ENCODE results near the gene MAML2. TPM values are rescaled to one million over a fixed set of nuclear protein-coding genes. Genes with fewer than 3 reads are reported as not detected.

The MAML2 gene
- total RNA-seq, 5 donors from 2014 or later (not counting 1 experiment from before 2014, with no cell fraction given): 30.4 to 66.7 (median 35.1) TPM

DNA sequence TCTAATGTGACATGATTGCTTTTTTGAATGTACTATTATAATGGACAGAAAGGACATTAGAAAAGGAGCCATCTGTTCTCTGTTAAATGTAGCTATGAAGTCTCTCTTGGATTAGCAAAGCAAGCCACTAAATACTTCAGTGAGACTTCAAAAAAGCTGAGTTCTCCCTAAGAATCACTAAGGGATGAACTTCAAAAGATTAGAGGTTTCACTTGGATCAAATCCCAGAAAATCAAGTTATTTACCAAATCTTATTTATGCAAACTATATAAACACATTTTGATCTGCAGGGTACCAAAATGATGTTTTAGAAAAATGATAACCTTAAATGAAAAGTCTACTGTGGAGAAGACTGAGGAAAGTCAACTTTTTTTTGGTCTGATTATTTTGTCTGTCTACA lies 337.0 kb downstream of the MAML2 start:
- Mint-ChIP-seq H3K36me3 (peaks cover 18% of the 10 kb centered on the region), H3K4me3 (no peak overlapping the region), H3K27ac (no peak overlapping the region), H3K9me3 (peaks cover 0 to 11% (median 0%) of the 10 kb centered on the region in 3 donors), H3K27me3 (no peaks in the 10 kb centered on the region), H3K4me1 (peaks cover 14 to 21% (median 17%) of the 10 kb centered on the region in 3 donors)
- ATAC-seq (replicated peaks in 1 of 4): no peak
- Histone ChIP-seq H3K36me3 (ENCODE audit: control insufficient read depth in 2 of 2, extremely low read depth in 1 of 2, insufficient read depth in 1 of 2, low read length in 1 of 2) (no peaks in the 10 kb centered on the region), H3K27ac (ENCODE audit: low read length) (no peak overlapping the region), H3K9me3 (no peaks in the 10 kb centered on the region), H3K27me3 (replicated peaks in 1 of 2; ENCODE audit: control insufficient read depth in 2 of 2, extremely low read depth in 1 of 2, insufficient read depth in 2 of 2, low read length in 1 of 2) (no peaks in the 10 kb centered on the region), H3K4me1 (ENCODE audit: control insufficient read depth in 1 of 2, extremely low read depth in 1 of 2, insufficient read depth in 2 of 2, low read length in 2 of 2) (no peaks in the 10 kb centered on the region), H3K4me3 (ENCODE audit: control insufficient read depth in 1 of 2, extremely low read depth in 1 of 2, low read length in 1 of 2) (no peak overlapping the region)
- POLR2A ChIA-PET: no interaction called here
- CTCF ChIA-PET: interaction anchor here in 1 of 2 donors (0.7 kb wide), 1 partner anchor 312 kb away, joined by 3 read pairs; no protein-coding TSS in a partner anchor
- no peak for DNase-seq

DNA sequence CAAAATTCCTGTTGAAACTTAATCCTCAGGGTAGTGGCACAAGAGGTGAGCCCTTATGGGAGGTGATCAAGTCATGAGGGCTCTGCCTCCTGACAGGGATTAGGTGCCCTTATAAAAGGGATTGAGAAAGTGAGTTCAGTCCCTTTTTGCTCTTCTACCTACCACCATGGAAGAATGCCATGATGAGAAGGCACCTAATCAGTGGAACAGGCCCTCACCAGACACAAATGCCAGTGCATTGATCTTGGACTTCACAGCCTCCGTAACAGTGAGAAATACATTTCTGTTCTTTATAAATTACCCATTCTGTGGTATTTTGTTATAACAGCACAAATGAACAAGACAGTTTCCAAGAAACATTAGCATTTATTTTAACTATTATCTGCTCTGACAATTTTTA lies 338.1 kb downstream of the MAML2 start:
- ChIA-PET CTCF (no interaction called here), POLR2A (no interaction called here)
- Histone ChIP-seq H3K36me3 (ENCODE audit: control insufficient read depth in 2 of 2, extremely low read depth in 1 of 2, insufficient read depth in 1 of 2, low read length in 1 of 2) (no peaks in the 10 kb centered on the region), H3K4me3 (ENCODE audit: control insufficient read depth in 1 of 2, extremely low read depth in 1 of 2, low read length in 1 of 2) (no peak overlapping the region), H3K9me3 (no peaks in the 10 kb centered on the region), H3K27ac (ENCODE audit: low read length) (no peak overlapping the region), H3K4me1 (ENCODE audit: control insufficient read depth in 1 of 2, extremely low read depth in 1 of 2, insufficient read depth in 2 of 2, low read length in 2 of 2) (no peaks in the 10 kb centered on the region), H3K27me3 (replicated peaks in 1 of 2; ENCODE audit: control insufficient read depth in 2 of 2, extremely low read depth in 1 of 2, insufficient read depth in 2 of 2, low read length in 1 of 2) (no peaks in the 10 kb centered on the region)
- no peak overlapping the region for H3K4me3 Mint-ChIP-seq
- H3K27ac Mint-ChIP-seq: no peak overlapping the region
- H3K36me3 Mint-ChIP-seq: peaks cover 21% of the 10 kb centered on the region
- H3K4me1 Mint-ChIP-seq: peaks cover 12 to 33% (median 18%) of the 10 kb centered on the region in 3 donors
- H3K27me3 Mint-ChIP-seq: no peaks in the 10 kb centered on the region
- ATAC-seq (replicated peaks in 1 of 4): no peak
- no CpG with 5 or more reads among the region's 1 CpG for WGBS (ENCODE audit: insufficient coverage)
- no peak for DNase-seq
- H3K9me3 Mint-ChIP-seq: peaks cover 0 to 11% (median 0%) of the 10 kb centered on the region in 3 donors

DNA sequence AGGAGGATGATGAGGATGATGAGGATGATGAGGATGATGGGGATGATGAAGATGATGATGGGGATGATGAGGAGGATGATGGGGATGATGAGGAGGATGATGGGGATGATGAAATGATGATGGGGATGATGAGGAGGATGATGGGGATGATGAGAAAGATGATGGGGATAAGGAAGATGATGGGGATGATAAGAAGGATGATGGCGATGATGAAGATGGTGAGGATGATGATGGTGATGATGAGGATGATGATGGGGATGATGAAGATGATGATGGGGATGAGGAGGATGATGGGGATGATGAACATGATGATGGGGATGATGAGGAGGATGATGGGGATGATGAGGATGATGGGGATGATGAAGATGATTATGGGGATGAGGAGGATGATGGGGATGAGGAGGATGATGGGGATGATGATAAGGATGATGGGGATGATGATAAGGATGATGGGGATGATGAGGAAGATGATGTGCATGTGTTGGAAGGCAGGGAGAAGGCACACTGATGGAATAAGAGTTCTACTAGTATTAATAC lies 340.2 kb downstream of the MAML2 start:
- H3K4me1 Mint-ChIP-seq: peaks cover 11 to 36% (median 16%) of the 10 kb centered on the region in 3 donors
- Histone ChIP-seq H3K4me1 (ENCODE audit: control insufficient read depth in 1 of 2, extremely low read depth in 1 of 2, insufficient read depth in 2 of 2, low read length in 2 of 2) (no peaks in the 10 kb centered on the region), H3K4me3 (ENCODE audit: control insufficient read depth in 1 of 2, extremely low read depth in 1 of 2, low read length in 1 of 2) (no peak overlapping the region), H3K27ac (ENCODE audit: low read length) (no peak overlapping the region), H3K36me3 (ENCODE audit: control insufficient read depth in 2 of 2, extremely low read depth in 1 of 2, insufficient read depth in 1 of 2, low read length in 1 of 2) (no peaks in the 10 kb centered on the region), H3K9me3 (no peaks in the 10 kb centered on the region), H3K27me3 (replicated peaks in 1 of 2; ENCODE audit: control insufficient read depth in 2 of 2, extremely low read depth in 1 of 2, insufficient read depth in 2 of 2, low read length in 1 of 2) (no peaks in the 10 kb centered on the region)
- no peak overlapping the region for H3K4me3 Mint-ChIP-seq
- DNase-seq: no peak
- no peak for ATAC-seq (replicated peaks in 1 of 4)
- WGBS (ENCODE audit: insufficient coverage): 96% methylated on average over 1 of the region's 1 CpG
- ChIA-PET POLR2A (no interaction called here), CTCF (no interaction called here)
- H3K27me3 Mint-ChIP-seq: no peaks in the 10 kb centered on the region
- no peak overlapping the region for H3K27ac Mint-ChIP-seq
- peaks cover 21% of the 10 kb centered on the region for H3K36me3 Mint-ChIP-seq
- H3K9me3 Mint-ChIP-seq: peaks cover 0 to 11% (median 0%) of the 10 kb centered on the region in 3 donors

DNA sequence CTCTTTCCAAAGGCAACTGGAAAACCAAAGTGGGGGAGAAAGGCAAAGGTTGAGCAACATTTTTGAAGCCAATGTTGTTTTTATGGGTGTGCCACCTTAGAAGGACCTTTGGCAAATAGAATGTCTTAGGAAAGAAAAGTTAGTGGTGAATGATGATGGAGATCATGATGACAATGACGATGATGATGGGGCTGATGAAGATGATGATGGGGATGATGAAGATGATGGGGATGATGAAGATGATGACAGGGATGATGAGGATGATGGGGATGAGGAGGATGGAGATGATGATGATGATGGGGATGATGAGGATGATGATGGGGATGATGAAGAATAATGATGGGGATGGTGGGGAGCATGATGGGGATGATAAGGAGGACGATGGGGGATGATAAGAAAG lies 340.7 kb downstream of the MAML2 start:
- WGBS (ENCODE audit: insufficient coverage): 96% methylated on average over 2 of the region's 2 CpGs
- H3K27me3 ChIP-seq (replicated peaks in 1 of 2; ENCODE audit: control insufficient read depth in 2 of 2, extremely low read depth in 1 of 2, insufficient read depth in 2 of 2, low read length in 1 of 2): no peaks in the 10 kb centered on the region
- H3K27ac ChIP-seq (ENCODE audit: low read length): no peak overlapping the region
- peaks cover 11 to 36% (median 16%) of the 10 kb centered on the region in 3 donors for H3K4me1 Mint-ChIP-seq
- no peak for ATAC-seq (replicated peaks in 1 of 4)
- no peaks in the 10 kb centered on the region for H3K36me3 ChIP-seq (ENCODE audit: control insufficient read depth in 2 of 2, extremely low read depth in 1 of 2, insufficient read depth in 1 of 2, low read length in 1 of 2)
- CTCF ChIA-PET: no interaction called here
- H3K4me1 ChIP-seq (ENCODE audit: control insufficient read depth in 1 of 2, extremely low read depth in 1 of 2, insufficient read depth in 2 of 2, low read length in 2 of 2): no peaks in the 10 kb centered on the region
- peaks cover 0 to 11% (median 0%) of the 10 kb centered on the region in 3 donors for H3K9me3 Mint-ChIP-seq
- no peak overlapping the region for H3K4me3 Mint-ChIP-seq
- POLR2A ChIA-PET: no interaction called here
- no peaks in the 10 kb centered on the region for H3K9me3 ChIP-seq
- no peak overlapping the region for H3K27ac Mint-ChIP-seq
- H3K27me3 Mint-ChIP-seq: no peaks in the 10 kb centered on the region
- H3K4me3 ChIP-seq (ENCODE audit: control insufficient read depth in 1 of 2, extremely low read depth in 1 of 2, low read length in 1 of 2): no peak overlapping the region
- peaks cover 21% of the 10 kb centered on the region for H3K36me3 Mint-ChIP-seq
- no peak for DNase-seq

DNA sequence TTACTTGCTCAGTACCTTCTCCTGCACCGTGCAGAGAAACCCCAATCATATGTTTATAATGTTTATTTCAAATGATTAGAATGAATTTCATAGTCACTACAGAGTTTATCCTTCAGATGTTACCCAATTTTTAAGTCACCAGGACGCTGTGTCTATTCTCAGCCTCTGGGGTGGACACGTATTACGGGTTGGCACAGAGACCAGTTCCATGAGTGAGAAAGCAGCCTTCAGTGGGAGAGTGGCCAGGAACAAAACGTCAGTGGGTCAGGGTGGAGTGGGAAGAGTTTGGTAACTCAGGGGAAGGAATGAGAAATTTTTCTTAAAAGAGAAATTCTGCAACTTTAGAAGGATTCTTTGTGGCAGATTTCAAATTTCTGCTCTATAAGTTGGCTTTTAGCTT lies 342.0 kb downstream of the MAML2 start:
- WGBS (ENCODE audit: insufficient coverage): 65% methylated on average over 3 of the region's 5 CpGs
- no peak overlapping the region for H3K4me3 Mint-ChIP-seq
- Histone ChIP-seq H3K4me1 (ENCODE audit: control insufficient read depth in 1 of 2, extremely low read depth in 1 of 2, insufficient read depth in 2 of 2, low read length in 2 of 2) (no peaks in the 10 kb centered on the region), H3K4me3 (ENCODE audit: control insufficient read depth in 1 of 2, extremely low read depth in 1 of 2, low read length in 1 of 2) (no peak overlapping the region), H3K27ac (ENCODE audit: low read length) (no peak overlapping the region), H3K9me3 (no peaks in the 10 kb centered on the region), H3K27me3 (replicated peaks in 1 of 2; ENCODE audit: control insufficient read depth in 2 of 2, extremely low read depth in 1 of 2, insufficient read depth in 2 of 2, low read length in 1 of 2) (no peaks in the 10 kb centered on the region), H3K36me3 (ENCODE audit: control insufficient read depth in 2 of 2, extremely low read depth in 1 of 2, insufficient read depth in 1 of 2, low read length in 1 of 2) (no peaks in the 10 kb centered on the region)
- DNase-seq (no peak), ATAC-seq (replicated peaks in 1 of 4) (no peak)
- no peak overlapping the region for H3K27ac Mint-ChIP-seq
- CTCF ChIA-PET: interaction anchor here in 1 of 2 donors (1.0 kb wide), 1 partner anchor 393 kb away, joined by 3 read pairs; no protein-coding TSS in a partner anchor
- peaks cover 11 to 40% (median 23%) of the 10 kb centered on the region in 3 donors for H3K4me1 Mint-ChIP-seq
- H3K9me3 Mint-ChIP-seq: peaks cover 0 to 11% (median 0%) of the 10 kb centered on the region in 3 donors
- POLR2A ChIA-PET: interaction anchor here (0.6 to 1.0 kb wide), 2 partner anchors 275 to 335 kb away, joined by 3 read pairs; no protein-coding TSS in a partner anchor
- peaks cover 23% of the 10 kb centered on the region for H3K36me3 Mint-ChIP-seq
- no peaks in the 10 kb centered on the region for H3K27me3 Mint-ChIP-seq

DNA sequence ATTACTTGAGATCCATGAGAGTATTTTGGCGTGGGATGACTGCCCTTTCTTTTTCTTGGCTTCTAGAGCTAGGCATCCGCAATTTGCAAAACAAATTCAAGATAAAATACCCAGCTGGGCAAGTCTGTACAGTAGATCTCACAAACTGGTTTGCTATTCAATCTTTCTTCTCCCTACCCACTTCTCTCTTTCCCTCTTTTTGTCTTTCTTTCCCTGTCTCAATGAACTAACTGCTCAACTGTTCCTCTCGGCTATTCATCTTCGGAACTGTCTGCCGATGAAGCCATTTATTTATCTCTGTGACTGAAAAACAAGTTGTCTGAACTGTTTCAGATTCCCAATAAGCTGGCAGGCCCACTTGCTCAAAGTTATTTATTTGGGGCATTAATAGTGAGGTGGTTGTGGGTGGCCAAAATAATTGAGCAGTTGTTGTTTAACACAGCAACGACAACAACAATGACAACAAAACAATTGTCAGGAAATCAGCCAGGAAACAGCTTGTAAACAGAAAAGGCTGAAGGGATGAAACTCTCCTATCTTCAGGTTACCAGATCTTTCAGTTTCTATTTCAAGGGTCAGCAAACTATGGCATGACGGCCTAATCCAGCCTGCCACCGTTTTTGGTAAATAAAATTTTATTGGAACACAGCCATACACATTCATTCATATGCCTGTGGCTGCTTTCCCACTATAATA lies 343.1 kb downstream of the MAML2 start:
- no peak overlapping the region for H3K4me3 ChIP-seq (ENCODE audit: control insufficient read depth in 1 of 2, extremely low read depth in 1 of 2, low read length in 1 of 2)
- no peaks in the 10 kb centered on the region for H3K4me1 ChIP-seq (ENCODE audit: control insufficient read depth in 1 of 2, extremely low read depth in 1 of 2, insufficient read depth in 2 of 2, low read length in 2 of 2)
- Mint-ChIP-seq H3K4me1 (peaks cover 13 to 47% (median 28%) of the 10 kb centered on the region in 3 donors), H3K4me3 (no peak overlapping the region), H3K36me3 (peaks cover 20% of the 10 kb centered on the region), H3K9me3 (peaks cover 0 to 11% (median 0%) of the 10 kb centered on the region in 3 donors), H3K27ac (no peak overlapping the region), H3K27me3 (no peaks in the 10 kb centered on the region)
- no peaks in the 10 kb centered on the region for H3K9me3 ChIP-seq
- ATAC-seq (replicated peaks in 1 of 4) (no peak), DNase-seq (no peak)
- WGBS (ENCODE audit: insufficient coverage): 97% methylated on average over 3 of the region's 8 CpGs
- no peak overlapping the region for H3K27ac ChIP-seq (ENCODE audit: low read length)
- POLR2A ChIA-PET: interaction anchor here (0.6 to 0.7 kb wide), 4 partner anchors 23 to 884 kb away, joined by 3 to 4 read pairs (median 4); no protein-coding TSS in a partner anchor
- H3K27me3 ChIP-seq (replicated peaks in 1 of 2; ENCODE audit: control insufficient read depth in 2 of 2, extremely low read depth in 1 of 2, insufficient read depth in 2 of 2, low read length in 1 of 2): no peaks in the 10 kb centered on the region
- H3K36me3 ChIP-seq (ENCODE audit: control insufficient read depth in 2 of 2, extremely low read depth in 1 of 2, insufficient read depth in 1 of 2, low read length in 1 of 2): no peaks in the 10 kb centered on the region
- CTCF ChIA-PET: interaction anchor here (0.6 to 1.1 kb wide), 3 partner anchors 155 to 395 kb away, joined by 3 to 4 read pairs (median 4); partner anchors contain the start of gene MAML2 (in 1 of the 2)
